ENCODE measurements around the gene SAP30. TPM values are rescaled to one million over a fixed set of nuclear protein-coding genes. Genes with fewer than 3 reads are reported as not detected.

SAP30 gene
- total and polyA plus RNA-seq, 9 of the 15 experiments (the other 6 are each of a cell fraction or from before 2014, with no cell fraction given), result 5.9 to 51.1 (median 32.6) TPM

DNA sequence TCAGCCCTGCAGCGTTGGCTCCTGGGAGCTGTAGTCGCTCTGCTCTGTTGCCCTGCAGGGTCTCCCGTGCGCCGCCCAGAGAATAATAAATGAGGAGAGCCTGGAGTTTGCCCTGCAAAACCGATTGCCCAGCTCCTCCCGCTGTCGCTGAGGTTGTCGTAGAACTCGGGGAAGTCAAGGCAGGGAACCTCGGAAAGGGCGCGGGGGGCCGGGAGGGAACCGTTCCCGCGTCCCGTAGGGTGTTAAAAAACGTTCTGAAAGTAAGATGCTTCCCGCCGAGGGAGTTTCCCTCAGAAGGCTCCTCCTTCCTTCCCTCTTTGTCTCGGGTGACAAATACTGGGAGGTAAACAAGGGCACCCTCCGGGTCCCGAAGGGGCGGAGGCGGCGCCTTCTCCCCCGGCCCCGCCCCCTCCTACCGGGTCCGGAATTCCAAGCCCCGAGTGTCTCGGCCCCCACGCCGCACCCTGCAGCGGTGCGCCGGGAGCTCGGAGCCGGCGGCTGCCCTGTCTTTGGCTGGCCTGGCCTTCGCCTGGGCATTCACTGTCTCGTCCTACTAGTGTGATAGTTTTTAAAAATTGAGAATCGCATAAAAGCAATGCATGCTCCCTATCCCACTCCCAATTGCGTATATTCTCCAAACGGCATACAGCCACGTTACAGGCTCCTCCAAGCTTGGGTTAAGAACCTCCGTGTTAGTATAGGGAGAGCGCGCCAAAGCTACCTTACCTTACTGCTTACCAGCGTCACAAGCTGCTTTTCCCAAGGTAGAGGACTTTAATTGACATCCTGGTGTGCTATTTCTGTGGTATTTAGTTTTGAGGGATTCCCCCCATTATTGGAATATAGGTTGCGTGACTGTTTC lies 35.6 kb upstream of the SAP30 start (continued):
- TF ChIP-seq, protein P1, sequence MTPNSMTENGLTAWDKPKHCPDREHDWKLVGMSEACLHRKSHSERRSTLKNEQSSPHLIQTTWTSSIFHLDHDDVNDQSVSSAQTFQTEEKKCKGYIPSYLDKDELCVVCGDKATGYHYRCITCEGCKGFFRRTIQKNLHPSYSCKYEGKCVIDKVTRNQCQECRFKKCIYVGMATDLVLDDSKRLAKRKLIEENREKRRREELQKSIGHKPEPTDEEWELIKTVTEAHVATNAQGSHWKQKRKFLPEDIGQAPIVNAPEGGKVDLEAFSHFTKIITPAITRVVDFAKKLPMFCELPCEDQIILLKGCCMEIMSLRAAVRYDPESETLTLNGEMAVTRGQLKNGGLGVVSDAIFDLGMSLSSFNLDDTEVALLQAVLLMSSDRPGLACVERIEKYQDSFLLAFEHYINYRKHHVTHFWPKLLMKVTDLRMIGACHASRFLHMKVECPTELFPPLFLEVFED (CRISPR knock-in tag; conservative IDR thresholded peaks at IDR 0.05), result no peak
- TF ChIP-seq YY1 (IDR thresholded peaks at IDR 0.05; ENCODE audit: borderline replicate concordance in 1 of 3, control insufficient read depth in 1 of 3, extremely low read depth in 1 of 3, insufficient read depth in 3 of 3, insufficient read length in 1 of 3, insufficient replicate concordance in 2 of 3, low read depth in 1 of 3, low read length in 2 of 3) (peak in 1 of 3 experiments; percentile 64), ZEB2 (IDR thresholded peaks at IDR 0.05) (no peak), MCM5 (IDR thresholded peaks at IDR 0.05; ENCODE audit: low read depth) (no peak), POLR2AphosphoS2 (IDR thresholded peaks at IDR 0.05; ENCODE audit: low read length) (peak; percentile 71; the same call in 1 of the 2 replicates), NR3C1 (CRISPR knock-in tag; IDR thresholded peaks at IDR 0.05) (no peak), CXXC5 (CRISPR knock-in tag; IDR thresholded peaks at IDR 0.05) (peak; percentile 41), MYC (IDR thresholded peaks at IDR 0.05; ENCODE audit: low read depth, low read length) (peak; percentile 78), MYC (CRISPR knock-in tag; IDR thresholded peaks at IDR 0.05; ENCODE audit: borderline replicate concordance, low read depth) (0 out of 2 replicates have a peak, but pooled peaks have one; percentile 13), MBD2 (IDR thresholded peaks at IDR 0.05; ENCODE audit: borderline replicate concordance, low read depth) (peak; percentile 53; the same call in 1 of the 2 replicates), KLF10 (CRISPR knock-in tag; IDR thresholded peaks at IDR 0.05) (no peak), BHLHE40 (IDR thresholded peaks at IDR 0.05; ENCODE audit: low read length) (peak; percentile 35; the same call in 1 of the 2 replicates), JUND (IDR thresholded peaks at IDR 0.05; ENCODE audit: borderline replicate concordance, low read depth, low read length) (peak; percentile 52), JUND (tag; IDR thresholded peaks at IDR 0.05; ENCODE audit: borderline replicate concordance, low read depth, low read length) (no peak; the same call in 2 of the 3 replicates)
- TF ChIP-seq, protein P2, sequence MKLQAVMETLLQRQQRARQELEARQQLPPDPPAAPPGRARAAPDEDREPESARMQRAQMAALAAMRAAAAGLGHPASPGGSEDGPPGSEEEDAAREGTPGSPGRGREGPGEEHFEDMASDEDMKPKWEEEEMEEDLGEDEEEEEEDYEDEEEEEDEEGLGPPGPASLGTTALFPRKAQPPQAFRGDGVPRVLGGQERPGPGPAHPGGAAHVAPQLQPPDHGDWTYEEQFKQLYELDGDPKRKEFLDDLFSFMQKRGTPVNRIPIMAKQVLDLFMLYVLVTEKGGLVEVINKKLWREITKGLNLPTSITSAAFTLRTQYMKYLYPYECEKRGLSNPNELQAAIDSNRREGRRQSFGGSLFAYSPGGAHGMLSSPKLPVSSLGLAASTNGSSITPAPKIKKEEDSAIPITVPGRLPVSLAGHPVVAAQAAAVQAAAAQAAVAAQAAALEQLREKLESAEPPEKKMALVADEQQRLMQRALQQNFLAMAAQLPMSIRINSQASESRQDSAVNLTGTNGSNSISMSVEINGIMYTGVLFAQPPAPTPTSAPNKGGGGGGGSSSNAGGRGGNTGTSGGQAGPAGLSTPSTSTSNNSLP (IDR thresholded peaks at IDR 0.05; ENCODE audit: borderline replicate concordance, low read depth, low read length), result peak; percentile 34; the same call in 1 of the 2 replicates
- TF ChIP-seq, protein P3, sequence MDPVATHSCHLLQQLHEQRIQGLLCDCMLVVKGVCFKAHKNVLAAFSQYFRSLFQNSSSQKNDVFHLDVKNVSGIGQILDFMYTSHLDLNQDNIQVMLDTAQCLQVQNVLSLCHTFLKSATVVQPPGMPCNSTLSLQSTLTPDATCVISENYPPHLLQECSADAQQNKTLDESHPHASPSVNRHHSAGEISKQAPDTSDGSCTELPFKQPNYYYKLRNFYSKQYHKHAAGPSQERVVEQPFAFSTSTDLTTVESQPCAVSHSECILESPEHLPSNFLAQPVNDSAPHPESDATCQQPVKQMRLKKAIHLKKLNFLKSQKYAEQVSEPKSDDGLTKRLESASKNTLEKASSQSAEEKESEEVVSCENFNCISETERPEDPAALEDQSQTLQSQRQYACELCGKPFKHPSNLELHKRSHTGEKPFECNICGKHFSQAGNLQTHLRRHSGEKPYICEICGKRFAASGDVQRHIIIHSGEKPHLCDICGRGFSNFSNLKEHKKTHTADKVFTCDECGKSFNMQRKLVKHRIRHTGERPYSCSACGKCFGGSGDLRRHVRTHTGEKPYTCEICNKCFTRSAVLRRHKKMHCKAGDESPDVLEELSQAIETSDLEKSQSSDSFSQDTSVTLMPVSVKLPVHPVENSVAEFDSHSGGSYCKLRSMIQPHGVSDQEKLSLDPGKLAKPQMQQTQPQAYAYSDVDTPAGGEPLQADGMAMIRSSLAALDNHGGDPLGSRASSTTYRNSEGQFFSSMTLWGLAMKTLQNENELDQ (CRISPR knock-in tag; IDR thresholded peaks at IDR 0.05; ENCODE audit: borderline replicate concordance), result no peak
- TF ChIP-seq, protein P4, sequence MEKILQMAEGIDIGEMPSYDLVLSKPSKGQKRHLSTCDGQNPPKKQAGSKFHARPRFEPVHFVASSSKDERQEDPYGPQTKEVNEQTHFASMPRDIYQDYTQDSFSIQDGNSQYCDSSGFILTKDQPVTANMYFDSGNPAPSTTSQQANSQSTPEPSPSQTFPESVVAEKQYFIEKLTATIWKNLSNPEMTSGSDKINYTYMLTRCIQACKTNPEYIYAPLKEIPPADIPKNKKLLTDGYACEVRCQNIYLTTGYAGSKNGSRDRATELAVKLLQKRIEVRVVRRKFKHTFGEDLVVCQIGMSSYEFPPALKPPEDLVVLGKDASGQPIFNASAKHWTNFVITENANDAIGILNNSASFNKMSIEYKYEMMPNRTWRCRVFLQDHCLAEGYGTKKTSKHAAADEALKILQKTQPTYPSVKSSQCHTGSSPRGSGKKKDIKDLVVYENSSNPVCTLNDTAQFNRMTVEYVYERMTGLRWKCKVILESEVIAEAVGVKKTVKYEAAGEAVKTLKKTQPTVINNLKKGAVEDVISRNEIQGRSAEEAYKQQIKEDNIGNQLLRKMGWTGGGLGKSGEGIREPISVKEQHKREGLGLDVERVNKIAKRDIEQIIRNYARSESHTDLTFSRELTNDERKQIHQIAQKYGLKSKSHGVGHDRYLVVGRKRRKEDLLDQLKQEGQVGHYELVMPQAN (IDR thresholded peaks at IDR 0.05; ENCODE audit: borderline replicate concordance), result peak; percentile 42
